Heart right ventricle (tissue), 16 donors: Measurements from ENCODE around the gene RAB11FIP5. TPM values are rescaled to one million over a fixed set of nuclear protein-coding genes. Genes with fewer than 3 reads are reported as not detected.
A peak's percentile ranks its signal among the peaks of the same experiment; 100 is the strongest.

ENCODE experiments used
- ATAC-seq, 8 donors: fragments of 200-7000 bp; cut with Tn5 transposase; one replicate each; pipeline ENCODE4 v1.9.1; 2020; ENCODE audit warnings: mild to moderate bottlenecking in 8 of 8, moderate library complexity in 8 of 8, moderate number of reproducible peaks in 1 of 8
- DNase-seq, 2 donors: peaks; one replicate each; pipeline ENCODE4 v3.0.0-alpha.2; 2020
- H3K27ac ChIP-seq, 10 donors: fragments of 200-600 bp; sonication (generic) in 2 of 10; one replicate each; pipeline versions ENCODE4 v1.5.0 to v1.8.0; 2020 to 2022; ENCODE audit warnings: mild to moderate bottlenecking in 3 of 10
- H3K27me3 ChIP-seq, 7 donors: fragments of 200-600 bp; one replicate each; pipeline ENCODE4 v1.8.0; 2021 to 2022; ENCODE audit warnings: mild to moderate bottlenecking in 2 of 7
- H3K36me3 ChIP-seq, 9 donors: fragments of 200-600 bp; sonication (generic) in 1 of 9; one replicate each; pipeline versions ENCODE4 v1.5.0 to v1.8.0; 2020 to 2022; ENCODE audit warnings: mild to moderate bottlenecking in 2 of 9
- H3K4me1 ChIP-seq, 9 donors: fragments of 200-600 bp; sonication (generic) in 1 of 9; one replicate each; pipeline versions ENCODE4 v1.5.0 to v1.8.0; 2020 to 2022; ENCODE audit warnings: mild to moderate bottlenecking in 4 of 9
- H3K4me3 ChIP-seq, 10 donors: fragments of 200-600 bp; sonication (generic) in 2 of 10; one replicate each; pipeline versions ENCODE4 v1.5.0 to v1.8.0; 2020 to 2022; ENCODE audit warnings: mild to moderate bottlenecking in 7 of 10, moderate library complexity in 2 of 10
- H3K9me3 ChIP-seq, 11 donors: fragments of 200-600 bp in 10 of 11; sonication (generic) in 2 of 11; one replicate each; pipeline versions ENCODE4 v1.5.0 to v1.8.0; 2013 to 2022; ENCODE audit warnings: mild to moderate bottlenecking in 2 of 11, control low read depth in 1 of 11, moderate library complexity in 1 of 11
- WGBS, 2 donors: extraction: QIAGEN DNeasy Blood & Tissue Kit; methylation state at CpG; one replicate each; pipeline ENCODE4 v1.1.7; 2013; ENCODE audit warnings: inconsistent platforms in 1 of 2; 5-methylcytosine and 5-hydroxymethylcytosine counted together
- intact Hi-C, 10 donors: fragments of 100-400 bp; cut with DNase I; formaldehyde crosslinking; loops; one replicate each; pipeline versions ENCODE4 v1.11.1 to v1.14.2; 2022
- polyA plus RNA-seq, 2 donors: library from polyadenylated mRNA; stranded (reverse); fragments of 200-250 nt; gene quantifications; one replicate each; pipeline ENCODE4 v1.2.3, GENCODE V29; 2013
- total RNA-seq, 10 donors: library from RNA; stranded (reverse); fragmentation: NEBNext Ultra II Directional in 3 of 10; extraction: Animal tissue kit (Norgen Biotek cat#: 25700) in 3 of 10; gene quantifications; one replicate each; pipeline versions ENCODE4 v1.2.1 to v1.2.4, GENCODE V29; 2021 to 2023
- TF ChIP-seq, protein P1 (sequence below), 9 donors: fragments of 200-600 bp; sonication (generic) in 2 of 9; IDR thresholded peaks; one replicate each; pipeline versions ENCODE4 v1.5.0 to v1.8.0; 2021 to 2022; ENCODE audit warnings: antibody characterized with exemption in 9 of 9, mild to moderate bottlenecking in 5 of 9, moderate library complexity in 1 of 9
- donor health status: Arrhythmogenic right ventricular cardiomyopathy.
- donor health status: ischemic (EF 13 %, LVEDD 7.1; RV severe dilation, severe dysfunction).
- donor health status: healthy with polysubstance abuse.
- donor health status: DM: no; HTN: yes; CAD: no.
- donor health status: DM: no; HTN: no; CAD: no.
- donor health status: ischemic (EF 25% LVEDD 6.9; RV normal size, moderate dysfunction).
- donor health status: ischemic (EF 25% LVEDD 5.7; RV mildly dilated, moderate dysfunction).
- donor health status: healthy.
- donor health status: DM: yes; HTN: yes; CAD: no.
- donor health status: Ischemic cardiomyopathy.
- donor health status: ischemic (EF 35%, LVEDD 5.7; RV mildly dilated, moderate dysfunction).
- donor health status: nonischemic (EF 11% LVEDD 7.7; RV severe dilation, severe dysfunction).
- donor health status: DM: yes; HTN: yes; CAD: no.
- donor health status: PGD.
- donor health status: ischemic (EF 29% LVEDD 5.4; RV normal size, mild dysfunction).
- donor health status: nonischemic (EF 23%, LVEDD 6.1; RV moderate dilation, normal function).

RAB11FIP5 gene
- total and polyA plus RNA-seq, 12 donors = 6.8 to 30.4 (median 22.3) TPM

DNA sequence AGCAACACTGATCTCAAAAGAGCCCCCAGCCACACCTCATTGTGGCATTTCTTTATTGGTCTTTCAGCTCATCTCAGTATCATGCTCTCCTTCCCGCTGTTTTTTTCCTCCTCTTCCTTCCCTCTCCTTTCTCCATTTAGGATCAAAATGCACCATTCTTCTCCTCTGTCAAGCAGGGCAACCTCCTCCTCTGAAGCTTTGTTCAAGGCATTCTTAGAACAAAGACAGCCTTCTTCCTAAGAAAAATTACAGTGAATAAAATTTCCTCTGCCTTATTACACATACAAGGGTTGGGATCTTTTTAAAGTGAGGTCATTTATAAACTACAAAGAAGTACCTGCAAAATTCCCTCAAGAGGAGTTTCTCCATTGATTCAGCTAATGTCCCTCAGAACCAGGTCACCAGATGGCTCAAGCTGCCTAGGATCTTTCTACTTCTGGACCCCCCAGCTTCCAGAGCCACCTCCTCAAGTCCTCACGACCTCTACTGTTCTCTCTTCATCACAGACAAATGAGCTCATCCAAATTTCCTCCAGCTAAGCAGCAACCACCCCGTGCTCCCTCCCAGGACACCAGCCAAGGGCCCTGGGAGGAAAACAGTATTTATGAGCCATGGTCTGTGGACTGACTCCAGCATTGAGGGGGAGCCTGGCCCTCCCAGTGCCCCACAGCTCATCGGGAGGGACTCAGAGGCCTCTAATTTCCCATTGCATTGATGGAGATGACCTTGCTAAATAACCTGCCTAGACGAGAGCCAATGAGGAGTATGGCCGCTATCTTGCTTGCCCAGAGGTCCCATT, 59.2 kb downstream of the RAB11FIP5 start:
- peaks cover 0 to 6% (median 0%) of the 10 kb centered on the region in 9 donors for H3K4me1 ChIP-seq
- no peak overlapping the region for H3K4me3 ChIP-seq
- no peaks in the 10 kb centered on the region for H3K27me3 ChIP-seq
- intact Hi-C loops = no loop called here
- DNase-seq = no peak
- TF ChIP-seq, protein P1, sequence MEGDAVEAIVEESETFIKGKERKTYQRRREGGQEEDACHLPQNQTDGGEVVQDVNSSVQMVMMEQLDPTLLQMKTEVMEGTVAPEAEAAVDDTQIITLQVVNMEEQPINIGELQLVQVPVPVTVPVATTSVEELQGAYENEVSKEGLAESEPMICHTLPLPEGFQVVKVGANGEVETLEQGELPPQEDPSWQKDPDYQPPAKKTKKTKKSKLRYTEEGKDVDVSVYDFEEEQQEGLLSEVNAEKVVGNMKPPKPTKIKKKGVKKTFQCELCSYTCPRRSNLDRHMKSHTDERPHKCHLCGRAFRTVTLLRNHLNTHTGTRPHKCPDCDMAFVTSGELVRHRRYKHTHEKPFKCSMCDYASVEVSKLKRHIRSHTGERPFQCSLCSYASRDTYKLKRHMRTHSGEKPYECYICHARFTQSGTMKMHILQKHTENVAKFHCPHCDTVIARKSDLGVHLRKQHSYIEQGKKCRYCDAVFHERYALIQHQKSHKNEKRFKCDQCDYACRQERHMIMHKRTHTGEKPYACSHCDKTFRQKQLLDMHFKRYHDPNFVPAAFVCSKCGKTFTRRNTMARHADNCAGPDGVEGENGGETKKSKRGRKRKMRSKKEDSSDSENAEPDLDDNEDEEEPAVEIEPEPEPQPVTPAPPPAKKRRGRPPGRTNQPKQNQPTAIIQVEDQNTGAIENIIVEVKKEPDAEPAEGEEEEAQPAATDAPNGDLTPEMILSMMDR (IDR thresholded peaks at IDR 0.05) = no peak
- H3K36me3 ChIP-seq = peaks cover 0 to 46% (median 20%) of the 10 kb centered on the region in 9 donors
- H3K27ac ChIP-seq = no peak overlapping the region
- peak in 4 of 8 donors; percentile 25 to 55 (median 40) for ATAC-seq
- H3K9me3 ChIP-seq = peaks cover 0 to 17% (median 0%) of the 10 kb centered on the region in 11 donors
- WGBS, 2 donors = 68 to 72% methylated on average over 6 of the region's 6 CpGs

DNA sequence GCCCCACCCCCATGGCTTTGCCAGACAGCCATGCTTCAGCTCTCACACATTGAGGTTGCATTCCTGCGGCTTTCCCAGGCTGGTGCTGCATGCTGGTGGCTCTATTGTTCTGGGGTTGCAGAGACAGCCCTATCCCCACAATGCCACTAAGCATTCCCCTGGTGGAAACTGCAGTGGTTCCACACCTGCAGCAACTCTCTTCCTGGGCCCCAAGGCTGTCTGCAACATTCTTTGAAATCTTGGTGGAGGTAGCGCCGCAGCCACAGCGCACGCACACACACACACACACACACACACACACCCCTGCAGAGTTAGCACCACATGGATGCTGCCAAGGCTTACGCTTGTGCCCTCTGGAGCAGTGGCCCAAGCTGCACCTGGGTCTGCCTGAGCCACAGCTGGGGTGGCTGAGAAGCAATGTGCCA, 62.6 kb downstream of the RAB11FIP5 start:
- no peaks in the 10 kb centered on the region for H3K9me3 ChIP-seq

DNA sequence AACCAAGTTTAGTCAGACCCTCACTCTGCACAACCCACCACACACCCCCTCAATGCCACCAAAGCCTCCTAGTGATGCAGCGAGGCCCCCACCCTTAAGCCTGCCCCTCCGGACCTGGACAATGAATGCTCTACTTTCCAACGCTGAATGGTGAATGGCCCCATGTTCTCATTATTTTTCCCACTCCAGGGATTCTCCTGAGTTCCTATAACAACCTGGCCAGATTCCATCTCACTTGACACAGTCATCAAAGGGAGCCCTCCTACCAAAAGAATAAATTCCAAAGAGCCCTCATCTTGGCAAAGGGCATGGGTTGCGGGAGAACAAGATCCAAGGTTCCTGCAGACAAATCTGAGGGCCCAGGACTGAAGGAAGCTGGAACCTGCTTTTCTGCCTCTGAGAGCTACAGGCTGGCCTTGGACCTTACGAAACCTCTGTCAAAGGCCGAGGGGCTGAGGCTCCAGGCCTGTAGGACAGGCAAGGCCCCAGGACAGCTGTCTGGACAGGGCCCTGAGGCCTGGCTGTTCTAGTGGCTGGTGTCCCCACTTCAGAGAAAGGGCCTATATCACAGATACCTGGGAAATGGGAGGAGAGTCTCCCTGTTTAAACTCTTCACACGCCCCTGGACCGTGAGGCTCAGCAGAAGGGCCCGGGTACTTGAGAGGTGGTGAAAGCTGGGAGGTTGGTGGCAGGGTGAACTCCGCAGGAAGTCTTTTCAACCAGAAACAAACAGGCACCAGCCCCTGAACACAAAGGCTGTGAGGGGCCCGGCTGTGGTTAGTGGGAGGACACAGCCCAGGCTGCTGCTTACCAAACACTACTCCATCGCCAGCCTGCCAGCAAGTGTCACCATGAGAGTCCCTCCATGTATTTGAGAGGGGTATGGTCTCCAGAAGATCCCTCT, 68.6 kb downstream of the RAB11FIP5 start:
- Histone ChIP-seq H3K4me1 (no peaks in the 10 kb centered on the region), H3K27me3 (no peaks in the 10 kb centered on the region), H3K9me3 (no peaks in the 10 kb centered on the region), H3K27ac (no peak overlapping the region), H3K36me3 (peaks cover 0 to 24% (median 0%) of the 10 kb centered on the region in 9 donors), H3K4me3 (no peak overlapping the region)
- WGBS, 2 donors = 74 to 78% methylated on average over 12 of the region's 12 CpGs
- intact Hi-C loops = no loop called here
- ATAC-seq (peak in 2 of 8 donors; percentile 22 to 41), DNase-seq (no peak)
- TF ChIP-seq, protein P1 (IDR thresholded peaks at IDR 0.05) = no peak

More for the DNA sequence above, 62.6 kb downstream of the RAB11FIP5 start:
- Histone ChIP-seq H3K36me3 (peaks cover 0 to 15% (median 0%) of the 10 kb centered on the region in 9 donors), H3K27me3 (no peaks in the 10 kb centered on the region), H3K4me3 (no peak overlapping the region), H3K27ac (no peak overlapping the region), H3K4me1 (peaks cover 0 to 6% (median 0%) of the 10 kb centered on the region in 9 donors)
- DNase-seq (no peak), ATAC-seq (no peak)
- TF ChIP-seq, protein P1 (IDR thresholded peaks at IDR 0.05) = no peak
- intact Hi-C loops = no loop called here
- WGBS, 2 donors = 89 to 95% methylated on average over 6 of the region's 6 CpGs

DNA sequence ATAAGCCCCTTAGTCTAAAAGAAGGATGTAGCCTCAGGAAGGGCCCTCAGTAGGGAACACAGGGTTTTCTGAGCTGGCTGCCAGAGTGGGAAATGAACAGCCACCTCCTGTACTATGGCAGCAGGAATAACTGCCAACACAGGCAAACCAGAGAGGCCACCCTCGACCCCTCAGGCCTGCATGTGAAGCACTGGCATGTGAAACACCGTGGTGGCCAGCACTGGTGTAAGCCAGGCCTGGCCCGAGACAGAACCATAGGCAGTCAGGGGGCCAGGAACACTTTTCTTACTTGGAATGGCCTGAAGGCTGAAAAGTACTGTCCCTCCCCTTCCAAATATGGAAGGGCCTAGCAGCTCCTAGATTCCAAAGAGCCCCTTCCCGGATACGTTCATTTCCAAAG, 69.5 kb downstream of the RAB11FIP5 start:
- intact Hi-C loops = no loop called here
- Histone ChIP-seq H3K27ac (no peak overlapping the region), H3K4me1 (no peaks in the 10 kb centered on the region), H3K4me3 (no peak overlapping the region), H3K36me3 (peaks cover 0 to 33% (median 0%) of the 10 kb centered on the region in 9 donors), H3K9me3 (no peaks in the 10 kb centered on the region), H3K27me3 (no peaks in the 10 kb centered on the region)
- TF ChIP-seq, protein P1 (IDR thresholded peaks at IDR 0.05) = no peak
- no peak for DNase-seq
- no peak for ATAC-seq
- 77 to 84% methylated on average over 5 of the region's 5 CpGs for WGBS, 2 donors
